Measurements from ENCODE around the gene ZNF554. TPM values are rescaled to one million over a fixed set of nuclear protein-coding genes. Genes with fewer than 3 reads are reported as not detected.
"Not testable (repeated sequence)": the region's sequence is repeated elsewhere in the genome, so short reads cannot be mapped to it uniquely, and the experiment has no call there.

The ZNF554 gene
- total RNA-seq, 4 donors from 2014 or later, result 0.70 to 5.1 (median 4.0) TPM

GRCh38 chr19:2816641-2817040 is 3.0 kb upstream of the ZNF554 start:
- DNase-seq, result no peak
- no peak for TF ChIP-seq POLR2A (IDR thresholded peaks at IDR 0.05)
- no peak for TF ChIP-seq CTCF (IDR thresholded peaks at IDR 0.05)
- Histone ChIP-seq H3K4me3 (no peak overlapping the region), H3K27me3 (no peaks in the 10 kb centered on the region), H3K27ac (no peak overlapping the region), H3K9me3 (no peaks in the 10 kb centered on the region), H3K36me3 (peaks cover 0 to 28% (median 5%) of the 10 kb centered on the region in 3 donors), H3K4me1 (peaks cover 0 to 18% (median 4%) of the 10 kb centered on the region in 3 donors)
- intact Hi-C loops (cut with DNase I), result no loop called here
- WGBS, 2 donors, result 82 to 86% methylated on average over 8 to 15 of the region's 16 CpGs

- peaks cover 0 to 18% (median 4%) of the 10 kb centered on the region in 3 donors for H3K4me1 ChIP-seq
- DNase-seq; H3K27me3 ChIP-seq; H3K4me3 ChIP-seq; intact Hi-C loops (cut with DNase I); H3K9me3 ChIP-seq: not testable (repeated sequence)
- H3K36me3 ChIP-seq, result peaks cover 0 to 21% (median 5%) of the 10 kb centered on the region in 3 donors
- 63 to 76% methylated on average over 16 to 21 of the region's 22 CpGs for WGBS, 2 donors
- peak overlapping the region in 1 of 4 donors; percentile 55 for H3K27ac ChIP-seq
Observed at GRCh38 chr19:2817237-2817829, 2.3 kb upstream of the ZNF554 start.

GRCh38 chr19:2820112-2820702 is 539 bp downstream of the ZNF554 start:
- H3K36me3 ChIP-seq, result peaks cover 0 to 20% (median 0%) of the 10 kb centered on the region in 3 donors
- no peaks in the 10 kb centered on the region for H3K9me3 ChIP-seq
- H3K27ac ChIP-seq, result peak overlapping the region; percentile 53 to 85 (median 74)
- intact Hi-C loops (cut with DNase I), result no loop called here
- peaks cover 0 to 18% (median 4%) of the 10 kb centered on the region in 3 donors for H3K4me1 ChIP-seq
- no peaks in the 10 kb centered on the region for H3K27me3 ChIP-seq
- WGBS, 2 donors, result 4 to 23% methylated on average over 5 to 8 of the region's 36 CpGs
- H3K4me3 ChIP-seq, result peak overlapping the region; percentile 75 to 99 (median 96)
- no peak for DNase-seq
- TF ChIP-seq POLR2A (IDR thresholded peaks at IDR 0.05), result no peak
- no peak for TF ChIP-seq CTCF (IDR thresholded peaks at IDR 0.05)

- 75 to 89% methylated on average over 2 to 3 of the region's 5 CpGs for WGBS, 2 donors
- no peak for DNase-seq
- TF ChIP-seq CTCF (IDR thresholded peaks at IDR 0.05) (no peak), POLR2A (IDR thresholded peaks at IDR 0.05) (no peak)
- Histone ChIP-seq H3K9me3 (no peaks in the 10 kb centered on the region), H3K27ac (no peak overlapping the region), H3K4me3 (no peak overlapping the region), H3K36me3 (peaks cover 0 to 34% (median 0%) of the 10 kb centered on the region in 3 donors), H3K4me1 (peaks cover 0 to 18% (median 4%) of the 10 kb centered on the region in 3 donors), H3K27me3 (no peaks in the 10 kb centered on the region)
- intact Hi-C loops (cut with DNase I), result no loop called here
Observed at GRCh38 chr19:2822846-2823245, 3.2 kb downstream of the ZNF554 start.

GRCh38 chr19:2823646-2824045 is 4.0 kb downstream of the ZNF554 start:
- Histone ChIP-seq H3K36me3 (peaks cover 0 to 42% (median 0%) of the 10 kb centered on the region in 3 donors), H3K4me3 (no peak overlapping the region), H3K4me1 (peaks cover 0 to 18% (median 4%) of the 10 kb centered on the region in 3 donors), H3K27ac (no peak overlapping the region), H3K9me3 (no peaks in the 10 kb centered on the region), H3K27me3 (no peaks in the 10 kb centered on the region)
- intact Hi-C loops (cut with DNase I), result no loop called here
- 78% methylated on average over 7 of the region's 9 CpGs; no CpG with 5 or more reads in 1 of the 2 donors for WGBS, 2 donors
- DNase-seq, result no peak
- no peak for TF ChIP-seq POLR2A (IDR thresholded peaks at IDR 0.05)
- no peak for TF ChIP-seq CTCF (IDR thresholded peaks at IDR 0.05)

All from esophagus squamous epithelium (tissue), 5 donors.